Measurements from ENCODE around the gene DNAJC27.

DNA sequence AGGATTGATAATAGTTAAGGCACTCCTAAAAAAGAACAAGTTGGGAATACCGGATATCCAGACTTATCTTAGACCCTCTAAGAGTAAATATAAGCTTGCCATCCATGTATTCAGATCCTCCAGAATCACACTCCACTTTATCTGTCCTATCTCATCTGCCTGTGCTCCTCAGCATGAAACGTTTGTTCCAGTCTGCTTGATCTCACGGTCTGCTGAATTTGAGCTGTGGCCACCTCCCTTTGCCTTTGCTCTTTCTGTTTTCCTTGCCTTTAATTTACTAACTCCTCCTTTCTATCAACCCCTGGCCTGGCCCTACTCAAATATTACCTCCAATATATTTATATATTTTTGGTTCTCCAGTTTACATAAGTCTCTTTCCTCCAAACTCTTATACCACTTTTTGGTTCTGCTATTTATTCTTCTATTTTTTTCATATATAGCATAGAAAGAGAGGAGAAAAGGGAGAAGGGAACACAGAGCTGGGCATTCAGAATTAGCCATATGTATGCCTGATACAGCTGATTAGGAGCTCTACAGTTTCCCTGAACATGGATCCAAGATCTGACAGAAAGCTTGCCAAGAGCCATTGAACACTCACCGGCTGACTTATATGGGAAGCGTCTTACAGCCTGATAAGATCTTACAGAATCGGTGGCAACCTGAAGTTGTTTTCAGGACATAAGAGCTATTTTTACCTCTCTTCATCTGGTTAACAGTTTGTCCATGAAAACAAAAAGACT is 21.8 kb upstream of the DNAJC27 start:
- TF ChIP-seq POLR2AphosphoS5 (IDR thresholded peaks at IDR 0.05; ENCODE audit: low read depth, low read length) = no peak
- TF ChIP-seq SIN3A (IDR thresholded peaks at IDR 0.05; ENCODE audit: low read depth) = no peak
- TF ChIP-seq, protein P1, sequence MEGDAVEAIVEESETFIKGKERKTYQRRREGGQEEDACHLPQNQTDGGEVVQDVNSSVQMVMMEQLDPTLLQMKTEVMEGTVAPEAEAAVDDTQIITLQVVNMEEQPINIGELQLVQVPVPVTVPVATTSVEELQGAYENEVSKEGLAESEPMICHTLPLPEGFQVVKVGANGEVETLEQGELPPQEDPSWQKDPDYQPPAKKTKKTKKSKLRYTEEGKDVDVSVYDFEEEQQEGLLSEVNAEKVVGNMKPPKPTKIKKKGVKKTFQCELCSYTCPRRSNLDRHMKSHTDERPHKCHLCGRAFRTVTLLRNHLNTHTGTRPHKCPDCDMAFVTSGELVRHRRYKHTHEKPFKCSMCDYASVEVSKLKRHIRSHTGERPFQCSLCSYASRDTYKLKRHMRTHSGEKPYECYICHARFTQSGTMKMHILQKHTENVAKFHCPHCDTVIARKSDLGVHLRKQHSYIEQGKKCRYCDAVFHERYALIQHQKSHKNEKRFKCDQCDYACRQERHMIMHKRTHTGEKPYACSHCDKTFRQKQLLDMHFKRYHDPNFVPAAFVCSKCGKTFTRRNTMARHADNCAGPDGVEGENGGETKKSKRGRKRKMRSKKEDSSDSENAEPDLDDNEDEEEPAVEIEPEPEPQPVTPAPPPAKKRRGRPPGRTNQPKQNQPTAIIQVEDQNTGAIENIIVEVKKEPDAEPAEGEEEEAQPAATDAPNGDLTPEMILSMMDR (IDR thresholded peaks at IDR 0.05 in 2 of 3, conservative IDR thresholded peaks at IDR 0.05 in 1 of 3; ENCODE audit: borderline replicate concordance in 1 of 3, insufficient read depth in 1 of 3, low read depth in 2 of 3, low read length in 2 of 3) = no peak
- no peak for TF ChIP-seq MAX (IDR thresholded peaks at IDR 0.05)
- TF ChIP-seq RAD21 (IDR thresholded peaks at IDR 0.05; ENCODE audit: low read depth) = no peak
- no peak for TF ChIP-seq EGR1 (IDR thresholded peaks at IDR 0.05; ENCODE audit: low read depth)
- TF ChIP-seq POLR2A (IDR thresholded peaks at IDR 0.05; ENCODE audit: borderline replicate concordance, extremely low read depth, insufficient read depth, insufficient read length) = no peak

All from HCT116 (cell line).